Tibial nerve (tissue), 4 donors: ENCODE results near the gene FGGY.

Experiments used
- CTCF ChIP-seq, 5 experiments: fragments of 200-600 bp in 3 of 5; fragments of 450-650 bp in 2 of 5; sonication (generic) in 3 of 5; IDR thresholded peaks; one replicate each; pipeline ENCODE4 v1.5.1; 2016 to 2019; ENCODE audit warnings: antibody characterized with exemption in 5 of 5, mild to moderate bottlenecking in 3 of 5, moderate library complexity in 2 of 5
- EP300 ChIP-seq, 2 donors: sonication (generic); formaldehyde crosslinking; IDR thresholded peaks; one replicate each; pipeline ENCODE4 v1.6.1; 2017; ENCODE audit warnings: antibody characterized with exemption in 2 of 2, mild to moderate bottlenecking in 1 of 2

GRCh38 chr1:59333626-59334277 lies 36.9 kb downstream of the FGGY start:
- TF ChIP-seq CTCF (IDR thresholded peaks at IDR 0.05) (no peak), EP300 (IDR thresholded peaks at IDR 0.05) (no peak)
